ENCODE results near the gene PCBP3.
"Not testable (repeated sequence)": the region's sequence is repeated elsewhere in the genome, so short reads cannot be mapped to it uniquely, and the experiment has no call there.

PCBP3 gene

GRCh38 chr21:45896431-45896830 lies 252.9 kb downstream of the PCBP3 start:
- not testable (repeated sequence) for H3K79me1 ChIP-seq (replicated peaks; ENCODE audit: low read length, poor library complexity, severe bottlenecking); DNase-seq; H3K18ac ChIP-seq (ENCODE audit: low read depth in 1 of 2, low read length in 2 of 2); H3K27me3 ChIP-seq (ENCODE audit: control insufficient read depth in 1 of 2, insufficient read depth in 1 of 2, low read length in 2 of 2); H3K14ac ChIP-seq (ENCODE audit: low read length in 2 of 2); H2BK12ac ChIP-seq (ENCODE audit: low read length in 2 of 2); H3K4ac ChIP-seq (ENCODE audit: low read depth in 1 of 2, low read length in 2 of 2); H2BK5ac ChIP-seq (ENCODE audit: low read depth, low read length, poor library complexity, severe bottlenecking); H3K9me3 ChIP-seq (ENCODE audit: control insufficient read depth, low read length); H3K27ac ChIP-seq (ENCODE audit: low read length, poor library complexity, severe bottlenecking); H2BK15ac ChIP-seq (ENCODE audit: low read depth, poor library complexity, severe bottlenecking); H2AFZ ChIP-seq (ENCODE audit: low read depth, low read length); H3K4me3 ChIP-seq (ENCODE audit: insufficient read depth in 1 of 2, low read depth in 1 of 2, low read length in 2 of 2); H2BK120ac ChIP-seq (ENCODE audit: low read depth, low read length); H4K91ac ChIP-seq (ENCODE audit: low read length); H3K9ac ChIP-seq (ENCODE audit: low read length); H4K8ac ChIP-seq (ENCODE audit: low read length); H3K4me2 ChIP-seq (ENCODE audit: low read length, poor library complexity, severe bottlenecking); H2AK5ac ChIP-seq (ENCODE audit: low read length, severe bottlenecking); H3K23ac ChIP-seq (ENCODE audit: low read length in 2 of 2)
- Histone ChIP-seq H3K4me1 (ENCODE audit: control insufficient read depth, insufficient read depth, low read depth, low read length) (peaks cover 34% of the 10 kb centered on the region), H3K36me3 (ENCODE audit: control insufficient read depth in 1 of 2, insufficient read depth in 2 of 2, low read depth in 1 of 2, low read length in 2 of 2) (peaks cover 7 to 13% of the 10 kb centered on the region in 2 experiments)
- 89% methylated on average over 18 of the region's 18 CpGs for WGBS

DNA sequence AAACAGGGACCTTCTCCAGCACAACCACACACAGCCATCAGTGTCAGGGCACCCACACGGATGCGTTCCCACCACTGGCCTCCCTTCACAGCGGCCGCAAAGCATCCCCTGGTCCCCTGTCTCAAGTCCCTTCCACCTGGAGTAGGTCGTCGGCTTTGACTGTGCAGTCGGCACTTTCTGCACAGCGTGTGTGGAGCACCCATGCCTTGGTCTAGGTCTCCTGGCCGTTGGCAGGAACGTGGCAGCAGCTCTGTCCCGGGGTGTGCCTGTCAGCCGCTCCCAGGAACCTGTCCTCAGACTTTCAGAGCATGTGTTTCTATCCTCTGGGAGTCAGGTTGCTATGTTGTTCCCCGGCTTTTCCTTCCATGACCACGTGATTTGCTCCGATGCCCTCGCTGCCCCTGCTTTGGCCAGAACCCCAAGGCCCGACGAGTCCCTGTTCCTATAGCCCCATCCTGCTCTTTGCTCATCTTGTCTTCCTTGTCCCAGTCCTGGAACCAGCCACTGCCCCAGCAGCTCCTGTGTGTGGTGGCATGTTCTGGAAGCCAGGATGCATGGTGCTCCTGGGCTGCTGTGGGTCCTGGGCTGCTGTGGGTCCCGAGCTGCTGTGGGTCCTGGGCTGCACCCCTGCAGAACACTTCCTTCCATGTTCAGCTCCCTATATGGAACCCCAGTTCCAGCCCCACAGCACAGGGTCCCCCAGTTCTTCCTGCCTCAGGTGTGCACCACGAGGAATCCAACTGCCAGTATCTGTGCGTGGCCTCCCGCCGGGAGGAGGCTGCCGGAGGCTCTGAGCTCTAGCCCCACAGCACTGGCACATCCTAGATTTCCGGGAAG lies 253.9 kb downstream of the PCBP3 start:
- no peak overlapping the region for H4K8ac ChIP-seq (ENCODE audit: low read length)
- H3K4me2 ChIP-seq (ENCODE audit: low read length, poor library complexity, severe bottlenecking): no peak overlapping the region
- no peaks in the 10 kb centered on the region for H3K9me3 ChIP-seq (ENCODE audit: control insufficient read depth, low read length)
- H2BK12ac ChIP-seq (ENCODE audit: low read length in 2 of 2): no peak overlapping the region
- H2AFZ ChIP-seq (ENCODE audit: low read depth, low read length): no peak overlapping the region
- H3K14ac ChIP-seq (ENCODE audit: low read length in 2 of 2): no peak overlapping the region
- H2BK120ac ChIP-seq (ENCODE audit: low read depth, low read length): no peak overlapping the region
- no peak overlapping the region for H3K27ac ChIP-seq (ENCODE audit: low read length, poor library complexity, severe bottlenecking)
- no peaks in the 10 kb centered on the region for H3K27me3 ChIP-seq (ENCODE audit: control insufficient read depth in 1 of 2, insufficient read depth in 1 of 2, low read length in 2 of 2)
- H3K79me1 ChIP-seq (replicated peaks; ENCODE audit: low read length, poor library complexity, severe bottlenecking): no peaks in the 10 kb centered on the region
- H3K36me3 ChIP-seq (ENCODE audit: control insufficient read depth in 1 of 2, insufficient read depth in 2 of 2, low read depth in 1 of 2, low read length in 2 of 2): peaks cover 11 to 13% of the 10 kb centered on the region in 2 experiments
- no peak overlapping the region for H3K9ac ChIP-seq (ENCODE audit: low read length)
- H3K23ac ChIP-seq (ENCODE audit: low read length in 2 of 2): no peak overlapping the region
- H4K91ac ChIP-seq (ENCODE audit: low read length): no peak overlapping the region
- H3K4me1 ChIP-seq (ENCODE audit: control insufficient read depth, insufficient read depth, low read depth, low read length): peaks cover 34% of the 10 kb centered on the region
- no peak overlapping the region for H3K4me3 ChIP-seq (ENCODE audit: insufficient read depth in 1 of 2, low read depth in 1 of 2, low read length in 2 of 2)
- no peak for DNase-seq
- WGBS: 86% methylated on average over 25 of the region's 25 CpGs
- H2AK5ac ChIP-seq (ENCODE audit: low read length, severe bottlenecking): no peak overlapping the region
- H2BK5ac ChIP-seq (ENCODE audit: low read depth, low read length, poor library complexity, severe bottlenecking): no peak overlapping the region
- no peak overlapping the region for H2BK15ac ChIP-seq (ENCODE audit: low read depth, poor library complexity, severe bottlenecking)
- H3K18ac ChIP-seq (ENCODE audit: low read depth in 1 of 2, low read length in 2 of 2): no peak overlapping the region
- H3K4ac ChIP-seq (ENCODE audit: low read depth in 1 of 2, low read length in 2 of 2): no peak overlapping the region

GRCh38 chr21:45898028-45898350 lies 254.5 kb downstream of the PCBP3 start:
- no peak overlapping the region for H3K14ac ChIP-seq (ENCODE audit: low read length in 2 of 2)
- H3K4me1 ChIP-seq (ENCODE audit: control insufficient read depth, insufficient read depth, low read depth, low read length): peaks cover 34% of the 10 kb centered on the region
- no peak overlapping the region for H3K9ac ChIP-seq (ENCODE audit: low read length)
- no peak overlapping the region for H4K91ac ChIP-seq (ENCODE audit: low read length)
- peaks cover 16 to 17% of the 10 kb centered on the region in 2 experiments for H3K36me3 ChIP-seq (ENCODE audit: control insufficient read depth in 1 of 2, insufficient read depth in 2 of 2, low read depth in 1 of 2, low read length in 2 of 2)
- no peak overlapping the region for H3K23ac ChIP-seq (ENCODE audit: low read length in 2 of 2)
- H3K18ac ChIP-seq (ENCODE audit: low read depth in 1 of 2, low read length in 2 of 2): no peak overlapping the region
- no peak overlapping the region for H2BK5ac ChIP-seq (ENCODE audit: low read depth, low read length, poor library complexity, severe bottlenecking)
- 85% methylated on average over 8 of the region's 8 CpGs for WGBS
- no peak overlapping the region for H4K8ac ChIP-seq (ENCODE audit: low read length)
- H3K27me3 ChIP-seq (ENCODE audit: control insufficient read depth in 1 of 2, insufficient read depth in 1 of 2, low read length in 2 of 2): no peaks in the 10 kb centered on the region
- no peak overlapping the region for H2AK5ac ChIP-seq (ENCODE audit: low read length, severe bottlenecking)
- H2BK12ac ChIP-seq (ENCODE audit: low read length in 2 of 2): no peak overlapping the region
- no peak for DNase-seq
- no peak overlapping the region for H3K4me3 ChIP-seq (ENCODE audit: insufficient read depth in 1 of 2, low read depth in 1 of 2, low read length in 2 of 2)
- H2AFZ ChIP-seq (ENCODE audit: low read depth, low read length): no peak overlapping the region
- H3K27ac ChIP-seq (ENCODE audit: low read length, poor library complexity, severe bottlenecking): no peak overlapping the region
- H3K4ac ChIP-seq (ENCODE audit: low read depth in 1 of 2, low read length in 2 of 2): no peak overlapping the region
- H3K9me3 ChIP-seq (ENCODE audit: control insufficient read depth, low read length): no peaks in the 10 kb centered on the region
- no peak overlapping the region for H2BK15ac ChIP-seq (ENCODE audit: low read depth, poor library complexity, severe bottlenecking)
- H2BK120ac ChIP-seq (ENCODE audit: low read depth, low read length): no peak overlapping the region
- H3K79me1 ChIP-seq (replicated peaks; ENCODE audit: low read length, poor library complexity, severe bottlenecking): no peaks in the 10 kb centered on the region
- H3K4me2 ChIP-seq (ENCODE audit: low read length, poor library complexity, severe bottlenecking): no peak overlapping the region

DNA sequence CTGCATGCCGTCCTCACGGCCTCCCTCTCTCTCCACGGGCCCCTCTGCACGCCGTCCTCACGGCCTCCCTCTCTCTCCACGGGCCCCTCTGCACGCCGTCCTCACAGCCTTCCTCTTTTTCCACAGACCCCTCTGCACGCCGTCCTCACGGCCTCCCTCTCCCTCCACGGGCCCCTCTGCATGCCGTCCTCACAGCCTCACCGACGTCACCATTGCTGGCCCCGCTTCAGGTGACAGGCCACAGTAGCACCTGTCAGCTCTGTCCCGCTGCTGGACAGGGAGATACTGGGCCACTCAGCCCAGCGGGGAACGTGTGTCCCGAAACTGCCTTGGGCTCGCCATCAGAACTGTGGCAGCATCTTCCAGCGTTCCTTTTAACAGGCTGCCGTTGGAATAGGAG lies 255.3 kb downstream of the PCBP3 start:
- peak overlapping the region; percentile 25 for H4K91ac ChIP-seq (ENCODE audit: low read length)
- H2AK5ac ChIP-seq (ENCODE audit: low read length, severe bottlenecking): no peak overlapping the region
- WGBS: 91% methylated on average over 24 of the region's 24 CpGs
- H3K14ac ChIP-seq (ENCODE audit: low read length in 2 of 2): peak overlapping the region in 1 of 2 experiments; percentile 7
- no peaks in the 10 kb centered on the region for H3K9me3 ChIP-seq (ENCODE audit: control insufficient read depth, low read length)
- no peak overlapping the region for H3K4ac ChIP-seq (ENCODE audit: low read depth in 1 of 2, low read length in 2 of 2)
- no peaks in the 10 kb centered on the region for H3K27me3 ChIP-seq (ENCODE audit: control insufficient read depth in 1 of 2, insufficient read depth in 1 of 2, low read length in 2 of 2)
- no peak overlapping the region for H3K9ac ChIP-seq (ENCODE audit: low read length)
- no peak overlapping the region for H3K4me3 ChIP-seq (ENCODE audit: insufficient read depth in 1 of 2, low read depth in 1 of 2, low read length in 2 of 2)
- H2BK5ac ChIP-seq (ENCODE audit: low read depth, low read length, poor library complexity, severe bottlenecking): no peak overlapping the region
- no peak overlapping the region for H3K18ac ChIP-seq (ENCODE audit: low read depth in 1 of 2, low read length in 2 of 2)
- DNase-seq: no peak
- peak overlapping the region in 1 of 2 experiments; percentile 32 for H2BK12ac ChIP-seq (ENCODE audit: low read length in 2 of 2)
- no peaks in the 10 kb centered on the region for H3K79me1 ChIP-seq (replicated peaks; ENCODE audit: low read length, poor library complexity, severe bottlenecking)
- no peak overlapping the region for H3K27ac ChIP-seq (ENCODE audit: low read length, poor library complexity, severe bottlenecking)
- no peak overlapping the region for H2BK15ac ChIP-seq (ENCODE audit: low read depth, poor library complexity, severe bottlenecking)
- H2AFZ ChIP-seq (ENCODE audit: low read depth, low read length): no peak overlapping the region
- no peak overlapping the region for H3K23ac ChIP-seq (ENCODE audit: low read length in 2 of 2)
- no peak overlapping the region for H3K4me2 ChIP-seq (ENCODE audit: low read length, poor library complexity, severe bottlenecking)
- H2BK120ac ChIP-seq (ENCODE audit: low read depth, low read length): no peak overlapping the region
- no peak overlapping the region for H4K8ac ChIP-seq (ENCODE audit: low read length)
- H3K4me1 ChIP-seq (ENCODE audit: control insufficient read depth, insufficient read depth, low read depth, low read length): peaks cover 31% of the 10 kb centered on the region
- H3K36me3 ChIP-seq (ENCODE audit: control insufficient read depth in 1 of 2, insufficient read depth in 2 of 2, low read depth in 1 of 2, low read length in 2 of 2): peaks cover 16 to 21% of the 10 kb centered on the region in 2 experiments
